ENCODE measurements around the gene INO80.
"Not testable (repeated sequence)": the region's sequence is repeated elsewhere in the genome, so short reads cannot be mapped to it uniquely, and the experiment has no call there.

INO80 gene

DNA sequence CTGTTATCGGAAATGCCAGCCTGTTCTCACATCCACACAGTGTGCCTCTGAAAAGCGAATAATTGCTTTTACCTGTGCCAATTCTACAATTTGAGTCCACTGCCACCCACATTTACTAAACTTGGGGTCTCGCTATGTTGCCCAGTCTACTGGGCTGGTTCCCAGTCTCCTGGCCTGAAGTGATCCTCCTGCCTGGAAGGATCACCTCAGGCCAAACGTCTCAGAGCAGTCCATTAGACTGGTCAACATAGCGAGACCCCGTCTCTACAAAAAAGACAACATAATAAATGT, 827 bp upstream of the INO80 start:
- DNase-seq, result no peak

DNA sequence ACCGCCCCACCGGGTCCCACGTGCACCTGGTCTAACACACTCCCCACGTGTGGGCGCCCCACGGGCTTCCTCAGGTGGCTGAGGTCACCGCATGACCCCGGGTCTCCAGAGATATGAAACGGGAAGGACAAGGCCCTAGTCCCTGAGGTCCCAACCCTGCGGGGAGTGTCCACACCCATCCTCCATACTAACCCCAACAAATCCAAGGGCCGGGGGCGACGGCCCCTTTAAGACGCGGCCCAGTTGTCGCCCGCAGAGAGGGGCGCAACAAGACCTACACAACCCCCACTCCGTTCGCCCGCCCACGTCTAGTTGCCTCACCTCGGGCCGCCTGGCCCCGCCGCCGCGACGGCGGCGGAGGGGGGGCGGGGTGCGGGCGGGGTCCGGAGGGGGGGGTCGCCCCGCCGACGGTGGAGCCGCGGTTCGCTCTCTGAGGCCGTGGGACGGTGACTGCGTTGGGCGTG, 396 bp downstream of the INO80 start:
- peak; percentile 77 for DNase-seq

DNA sequence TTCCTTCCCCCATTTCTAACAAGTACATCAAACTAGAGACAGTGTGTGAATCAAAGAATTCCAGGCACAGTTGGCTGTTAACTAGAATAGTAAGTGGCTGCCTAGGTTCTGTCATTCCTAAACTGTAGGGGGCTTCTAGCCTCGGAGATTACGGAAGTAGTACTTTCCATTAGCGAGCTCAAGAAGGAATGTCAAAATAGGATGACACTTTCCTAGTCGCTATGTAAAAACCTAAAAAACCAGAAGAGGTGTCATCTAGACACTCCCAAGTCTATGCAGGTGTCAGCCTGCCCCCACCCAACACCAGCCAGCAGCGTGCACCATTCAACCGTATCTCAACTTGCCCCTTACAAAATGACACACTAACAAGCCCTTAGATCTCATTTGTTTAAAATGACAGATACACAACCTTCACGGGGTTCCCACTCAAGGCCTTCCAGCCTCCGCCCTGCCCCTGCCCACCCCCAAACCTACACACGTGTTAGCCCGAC, 874 bp downstream of the INO80 start:
- no peak for DNase-seq

DNA sequence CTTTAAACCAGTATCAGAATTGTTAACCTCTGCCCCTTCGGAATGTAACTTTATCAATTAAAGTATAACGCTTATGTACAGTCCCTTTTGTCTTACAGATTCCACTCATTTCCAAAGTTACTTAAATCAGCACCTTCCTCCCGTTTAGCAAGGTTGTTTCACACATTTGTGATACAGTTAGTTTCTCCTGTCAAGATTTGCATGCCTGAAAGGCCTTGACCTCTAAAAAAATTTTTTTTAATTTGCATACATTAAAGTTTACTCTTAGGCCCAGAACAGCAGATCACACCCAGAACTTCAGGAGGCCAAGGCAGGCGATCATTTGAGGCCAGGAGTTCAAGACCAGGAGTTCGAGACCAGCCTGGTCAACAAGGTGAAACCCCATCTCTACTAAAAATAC, 9.1 kb downstream of the INO80 start:
- DNase-seq, result no peak

DNA sequence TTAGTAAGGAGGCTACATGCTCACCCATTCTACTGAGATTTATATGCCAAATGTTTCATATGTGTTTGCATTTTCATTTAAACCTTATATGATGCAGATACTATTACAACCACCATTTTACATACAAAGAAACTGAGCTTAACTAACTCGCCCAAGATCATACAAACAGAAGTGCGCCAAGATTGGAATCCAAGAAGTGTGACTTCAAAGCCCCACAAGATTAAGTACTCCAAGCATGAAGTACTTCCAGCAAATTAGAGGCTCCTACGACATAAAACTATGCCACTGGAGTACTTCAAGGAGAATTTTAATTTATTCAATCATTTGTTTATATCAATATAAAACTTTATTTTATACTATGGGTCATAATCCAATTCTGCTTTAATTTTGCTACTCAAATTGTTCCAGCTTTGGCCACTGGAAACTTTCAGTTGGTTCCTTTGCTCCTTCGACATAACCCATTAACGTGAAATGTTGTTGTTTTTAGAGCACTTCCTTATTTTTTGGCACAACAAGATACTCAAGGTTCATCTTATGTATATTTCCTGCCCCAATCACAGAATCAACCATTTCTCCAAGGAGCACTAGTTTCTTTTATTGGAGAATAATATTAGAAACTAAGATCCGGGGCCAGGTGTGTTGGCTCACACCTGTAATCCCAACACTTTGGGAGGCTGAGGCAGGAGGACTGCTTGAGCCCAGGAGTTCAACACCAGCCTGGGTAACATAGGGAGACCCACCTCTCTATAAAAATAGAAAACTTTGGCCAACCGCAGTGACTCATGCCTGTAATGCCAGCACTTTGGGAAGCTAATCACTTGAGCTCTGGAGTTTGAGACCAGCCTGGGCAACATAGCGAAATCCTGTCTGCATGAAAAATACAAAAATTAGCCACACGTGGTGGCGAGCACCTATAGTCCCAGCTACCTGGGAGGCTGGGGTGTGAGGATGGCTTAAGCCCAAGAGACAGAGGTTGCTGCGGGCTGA, 10.4 kb downstream of the INO80 start:
- DNase-seq, result no peak

DNA sequence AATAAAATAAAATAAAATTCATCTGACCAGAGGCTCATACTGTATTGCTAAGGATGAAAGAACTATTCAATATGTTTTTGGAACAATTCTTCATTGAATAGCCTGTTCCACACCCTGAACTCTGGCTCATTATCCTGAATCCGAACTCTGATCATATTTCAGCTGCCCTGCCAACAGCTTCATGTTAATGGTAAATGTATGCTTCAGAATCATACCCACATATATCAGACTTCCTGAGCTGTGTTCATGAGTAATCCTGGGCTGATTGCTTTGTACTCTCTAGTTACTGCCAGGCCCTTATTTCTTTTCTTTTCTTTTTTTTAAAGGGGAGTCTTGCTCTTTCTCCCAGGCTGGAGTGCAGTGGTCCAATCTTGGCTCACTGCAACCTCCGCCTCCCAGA, 11.8 kb downstream of the INO80 start:
- no peak for DNase-seq

DNA sequence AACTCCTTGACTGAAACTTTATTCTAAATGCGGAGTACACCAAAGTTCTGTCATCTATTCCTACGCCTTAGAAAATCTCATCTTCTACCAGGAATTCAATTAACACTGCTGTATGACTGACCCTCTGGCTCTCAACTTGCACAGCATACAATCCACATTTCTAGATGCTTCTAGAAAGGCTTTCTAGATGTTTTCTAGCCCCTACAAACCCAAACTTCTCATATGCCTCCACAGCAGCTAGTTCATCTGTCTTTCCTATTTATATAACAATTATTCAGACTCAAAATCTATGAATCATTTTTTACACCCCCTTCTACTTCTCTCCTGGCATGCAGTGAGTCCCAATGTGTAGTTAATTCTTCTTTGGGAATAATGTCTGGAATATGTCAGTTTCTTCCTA, 13.2 kb downstream of the INO80 start:
- DNase-seq, result no peak

DNA sequence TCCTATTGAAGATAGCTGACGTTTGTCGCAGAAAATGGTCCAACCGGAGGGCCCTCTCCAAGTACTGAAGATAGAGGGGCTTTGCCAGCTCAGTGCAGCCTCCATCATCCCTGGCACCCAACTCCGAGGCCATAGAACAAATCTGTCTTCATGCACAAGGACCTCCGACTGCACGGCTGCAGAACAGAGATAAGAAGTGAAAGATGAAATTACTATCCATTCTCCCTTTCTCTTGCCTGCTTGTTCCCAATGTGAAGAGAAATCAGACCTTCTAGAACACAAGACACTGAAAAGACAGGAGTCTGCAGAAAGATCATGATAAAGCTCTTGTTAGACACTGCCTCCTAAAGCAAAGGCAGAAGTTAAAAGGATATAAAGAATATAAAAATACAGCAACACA, 19.9 kb downstream of the INO80 start:
- no peak for DNase-seq

DNA sequence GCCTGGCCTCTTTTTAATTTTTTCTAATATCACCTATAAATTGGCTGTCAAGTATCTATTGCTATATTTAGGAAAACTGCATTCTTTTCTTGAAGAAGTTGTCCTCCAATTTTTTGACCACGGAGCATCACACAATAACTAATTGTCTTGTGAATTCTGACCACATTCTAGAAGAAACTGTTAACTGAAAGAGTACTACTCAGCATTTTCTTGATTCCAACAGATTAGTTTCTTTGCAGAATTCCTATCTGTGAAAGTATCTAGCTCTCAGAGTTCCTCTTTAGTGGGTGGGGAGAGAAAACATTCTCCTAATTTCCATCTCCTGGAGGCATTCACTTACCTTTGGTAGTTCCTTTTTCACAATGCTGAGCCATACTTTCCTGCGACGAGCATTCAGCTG, 31.1 kb downstream of the INO80 start:
- DNase-seq, result no peak

DNA sequence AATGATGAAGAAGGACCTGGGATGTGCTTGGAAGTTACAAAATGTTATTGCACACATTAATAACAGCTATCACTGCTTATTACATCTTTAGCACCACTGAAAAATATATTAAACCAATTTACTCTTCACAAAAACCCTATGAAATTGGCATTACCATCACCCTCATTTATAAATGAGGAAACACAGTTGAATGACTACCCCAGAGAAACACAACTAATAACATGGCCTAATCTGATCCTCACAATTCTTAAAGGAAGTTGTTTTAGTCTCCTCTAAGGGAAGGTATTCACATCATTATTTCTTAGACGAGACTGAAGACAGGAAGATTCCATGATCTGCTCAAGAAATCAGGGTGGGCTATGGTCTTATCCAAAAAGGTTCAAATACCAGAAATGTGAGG, 35.9 kb downstream of the INO80 start:
- DNase-seq, result no peak

DNA sequence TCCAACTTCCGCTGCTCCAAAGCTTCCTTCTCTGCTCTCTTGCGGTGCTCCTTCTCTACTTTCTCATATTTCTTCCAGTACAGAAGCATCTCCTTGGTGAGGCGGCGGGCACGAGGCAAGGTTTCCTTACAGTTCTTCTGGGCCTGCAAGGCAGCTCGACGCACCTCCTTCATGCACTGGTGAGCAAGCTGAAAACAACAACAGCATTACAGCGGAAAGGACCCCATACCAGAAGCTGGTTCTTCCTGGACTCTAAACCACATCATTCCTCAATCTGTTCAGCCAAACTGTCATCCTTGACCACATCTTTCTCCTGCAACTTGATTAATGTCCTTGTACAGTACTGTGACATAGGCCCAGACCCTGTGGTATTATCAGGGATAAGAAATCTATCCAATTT, 36.4 kb downstream of the INO80 start:
- DNase-seq, result no peak

DNA sequence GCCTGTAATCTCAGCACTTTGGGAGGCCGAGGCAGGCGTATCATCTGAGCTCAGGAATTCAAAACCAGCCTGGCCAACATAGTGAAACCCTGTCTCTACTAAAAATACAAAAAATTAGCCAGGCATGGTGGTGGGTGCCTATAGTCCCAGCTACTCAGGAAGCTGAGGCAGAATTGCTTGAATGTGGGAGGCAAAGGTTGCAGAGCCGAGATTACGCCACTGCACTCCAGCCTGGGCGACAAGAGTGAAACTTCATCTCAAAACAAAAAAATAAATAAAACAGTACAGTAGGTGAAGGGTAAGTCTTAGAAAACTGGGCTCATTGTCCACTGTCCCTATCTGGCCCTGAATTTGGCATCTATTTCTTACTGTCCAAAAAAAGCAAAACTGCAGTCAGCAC, 37.2 kb downstream of the INO80 start:
- not testable (repeated sequence) for DNase-seq

DNA sequence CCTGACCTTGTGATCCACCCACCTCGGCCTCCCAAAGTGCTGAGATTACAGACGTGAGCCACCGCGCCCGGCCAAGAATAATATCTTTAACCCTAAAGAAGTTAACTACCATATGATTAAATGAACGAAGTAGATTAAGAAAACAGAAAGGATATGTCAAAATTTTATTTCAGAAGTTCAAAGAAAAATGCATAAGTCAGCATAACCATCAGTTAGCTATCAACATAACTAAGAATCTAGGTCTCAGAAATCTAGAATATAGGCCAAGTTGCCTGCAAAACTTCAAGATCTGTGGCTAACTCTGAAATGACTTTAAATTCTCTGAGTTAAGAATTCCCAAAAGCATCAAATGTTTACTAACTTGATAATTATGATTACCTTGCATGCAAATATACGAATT, 38.0 kb downstream of the INO80 start:
- DNase-seq, result no peak

DNA sequence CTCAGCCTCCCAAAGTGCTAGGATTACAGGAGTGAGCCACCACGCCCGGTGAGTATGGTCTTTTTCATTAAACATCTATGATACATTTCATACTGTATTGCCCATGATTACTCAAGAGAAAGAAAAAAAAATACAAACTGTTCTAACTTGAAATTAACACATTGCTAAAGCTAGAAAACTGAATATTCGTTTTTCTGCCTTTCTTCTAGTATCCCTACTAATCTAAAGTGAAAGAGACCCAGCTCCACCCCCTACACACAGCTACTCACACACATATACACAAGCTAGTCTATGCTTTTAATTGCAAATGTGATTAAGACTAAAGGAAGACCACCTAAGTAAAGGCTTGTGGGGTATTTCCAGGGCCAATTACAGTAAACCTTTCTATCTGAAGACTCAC, 43.1 kb downstream of the INO80 start:
- no peak for DNase-seq

DNA sequence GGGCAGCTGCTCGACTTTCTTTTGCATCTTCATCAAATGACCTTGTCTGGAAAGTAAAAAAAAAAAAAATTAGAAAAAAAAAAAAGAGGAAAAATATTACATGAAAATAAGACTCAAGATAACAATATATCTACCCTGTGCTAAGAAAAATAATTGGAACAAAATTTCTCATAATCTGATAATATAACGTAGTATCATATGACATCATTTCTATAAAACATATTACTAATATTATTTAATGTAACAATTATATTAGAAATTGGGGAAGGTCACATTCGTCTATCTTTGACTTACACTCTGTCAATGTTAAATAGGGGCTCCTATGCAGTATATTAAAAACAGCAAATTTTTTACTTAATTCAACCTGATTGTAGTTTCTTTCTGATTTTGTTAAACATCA, 44.1 kb downstream of the INO80 start:
- DNase-seq, result no peak

DNA sequence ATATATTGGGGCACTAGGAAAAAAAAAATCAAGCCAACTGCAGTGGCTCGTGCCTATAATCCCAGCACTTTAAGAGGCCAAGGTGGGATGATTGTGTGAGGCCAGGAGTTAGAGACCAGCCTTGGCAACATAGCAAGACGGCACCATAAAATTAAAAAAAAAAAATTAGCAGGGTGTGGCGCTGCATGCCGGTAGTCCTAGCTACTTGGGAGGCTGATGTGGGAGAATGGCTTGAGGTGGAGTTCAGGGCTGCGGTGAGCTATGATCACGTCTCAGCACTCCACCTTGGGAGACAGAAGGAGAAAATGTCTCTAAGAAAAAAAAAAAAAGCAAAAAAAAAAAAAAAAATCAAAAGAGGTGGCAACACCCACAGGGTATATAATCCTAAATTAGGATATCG, 49.6 kb downstream of the INO80 start:
- no peak for DNase-seq

DNA sequence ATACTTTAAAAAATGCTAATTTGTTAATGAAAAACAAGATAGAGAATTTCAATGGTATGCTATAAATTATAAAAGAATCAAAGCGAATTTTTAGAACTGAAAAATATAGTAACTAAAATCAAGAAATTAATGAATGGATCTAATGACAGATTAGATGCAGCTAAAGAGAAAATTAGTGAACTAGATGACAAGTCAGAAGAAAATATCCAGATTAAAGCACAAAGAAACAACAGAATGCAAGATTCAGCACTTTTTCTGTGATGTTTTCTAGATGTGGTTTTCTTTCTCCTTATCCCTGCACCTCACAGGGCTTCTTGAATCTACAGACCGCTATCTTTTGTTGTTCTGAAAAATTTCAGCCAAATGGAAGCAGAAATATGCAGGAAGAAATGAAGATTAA, 54.4 kb downstream of the INO80 start:
- DNase-seq, result no peak

DNA sequence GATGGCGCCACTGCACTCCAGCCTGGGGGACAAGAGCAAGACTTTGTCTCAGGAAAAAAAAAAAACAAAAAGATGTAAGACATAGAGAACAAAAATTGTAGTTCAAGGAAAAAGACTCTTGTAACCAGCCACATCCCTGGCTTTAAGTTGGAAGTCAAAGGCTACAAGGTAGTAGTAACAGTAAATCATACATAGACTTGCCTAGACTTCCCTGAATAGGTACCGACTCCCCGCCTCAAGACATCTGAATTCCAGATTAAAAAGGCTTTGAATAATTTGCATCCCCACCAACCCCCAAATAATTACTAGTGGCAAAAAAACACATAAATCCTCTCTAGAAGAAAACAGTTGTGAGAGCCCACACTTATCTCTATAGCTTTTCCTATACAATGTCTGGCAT, 55.6 kb downstream of the INO80 start:
- no peak for DNase-seq

DNA sequence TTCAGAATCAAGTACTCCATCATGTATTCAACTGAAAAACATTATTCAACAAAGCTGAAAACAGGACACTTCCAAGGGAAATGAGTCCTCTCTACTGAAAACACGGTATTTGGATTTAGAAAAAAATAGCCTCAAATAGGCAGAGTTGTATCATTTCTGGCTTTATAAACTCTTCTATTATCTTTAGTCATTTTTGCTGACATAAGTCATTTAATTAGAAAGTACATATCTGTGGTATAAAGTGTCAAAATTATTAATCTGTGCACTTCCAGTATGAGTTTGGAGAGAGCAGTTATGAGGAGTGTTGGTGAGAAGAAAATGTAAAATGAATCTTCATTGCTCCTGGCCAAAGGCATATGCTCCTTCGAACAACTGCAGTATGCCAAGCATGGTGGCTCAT, 59.3 kb downstream of the INO80 start:
- DNase-seq, result no peak

DNA sequence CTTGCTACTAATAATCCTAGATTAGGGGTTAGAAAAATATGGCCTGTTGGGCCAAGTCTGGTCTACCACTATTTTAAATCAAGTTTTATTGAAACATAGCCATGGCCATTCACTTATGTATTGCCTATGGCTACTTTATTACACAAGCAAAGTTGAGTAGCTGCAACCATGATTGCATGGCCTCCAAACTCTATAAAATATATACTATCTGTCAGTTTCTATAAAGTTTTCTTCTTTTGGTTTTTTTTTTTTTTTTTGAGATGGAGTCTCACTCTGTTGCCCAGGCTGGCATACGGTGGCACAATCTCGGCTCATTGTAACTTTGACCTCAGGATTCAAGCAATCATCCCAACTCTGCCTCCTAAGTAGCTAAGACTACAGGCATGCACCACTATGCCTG, 60.4 kb downstream of the INO80 start:
- no peak for DNase-seq

DNA sequence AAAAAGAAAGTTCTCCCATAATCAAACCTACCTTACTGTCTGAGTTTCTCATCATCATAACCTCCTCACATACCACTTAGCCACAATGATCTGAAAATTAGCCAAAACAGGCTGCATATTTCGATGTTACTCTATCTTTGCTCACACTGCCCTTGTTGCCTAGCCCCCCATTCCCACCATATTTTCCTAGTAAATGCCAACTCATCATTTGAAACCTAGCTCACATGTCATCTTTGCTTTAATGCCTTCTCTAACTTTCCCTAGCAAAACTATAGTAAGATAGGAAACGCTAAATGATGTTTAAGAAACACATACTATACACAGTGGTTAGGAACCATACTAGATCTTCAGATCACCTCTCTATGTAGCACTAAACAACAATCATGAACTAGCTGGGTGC, 64.9 kb downstream of the INO80 start:
- DNase-seq, result no peak

DNA sequence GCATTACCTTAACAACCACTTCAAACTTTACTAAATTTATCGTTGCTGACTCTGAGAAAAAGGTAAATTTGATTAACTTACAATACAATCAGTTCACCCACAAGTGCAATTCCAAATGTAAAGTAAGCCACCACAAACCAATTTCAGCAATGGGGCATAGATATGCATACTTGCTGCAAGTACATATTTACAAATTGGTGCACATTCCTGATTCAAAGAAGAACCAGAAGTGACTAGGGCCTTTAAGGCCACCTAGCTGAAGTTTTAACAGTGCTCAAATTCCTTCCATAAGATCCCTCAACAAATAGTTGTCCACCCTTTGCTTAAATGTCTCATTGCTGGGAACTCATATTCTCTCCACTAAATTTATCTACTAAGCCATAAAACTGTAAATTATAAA, 67.2 kb downstream of the INO80 start:
- DNase-seq, result no peak

DNA sequence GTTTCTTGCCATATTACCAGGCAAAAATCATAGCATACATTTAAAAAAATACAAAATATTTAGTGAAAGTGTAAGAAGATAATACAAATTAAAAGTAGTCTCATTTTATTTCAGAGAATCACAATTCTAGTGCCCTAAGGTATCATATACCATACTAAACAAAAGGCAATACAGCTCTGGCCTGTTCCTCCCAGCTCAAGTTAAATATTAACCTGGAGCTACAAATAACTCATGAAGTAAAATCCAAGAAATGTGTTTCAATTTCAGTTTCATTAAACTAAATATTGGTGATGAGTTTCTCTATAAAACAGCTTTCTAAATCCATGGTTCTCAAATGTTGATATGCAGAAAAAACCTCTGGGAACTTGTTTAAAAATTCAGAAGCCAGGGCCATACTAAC, 67.7 kb downstream of the INO80 start:
- DNase-seq, result no peak

DNA sequence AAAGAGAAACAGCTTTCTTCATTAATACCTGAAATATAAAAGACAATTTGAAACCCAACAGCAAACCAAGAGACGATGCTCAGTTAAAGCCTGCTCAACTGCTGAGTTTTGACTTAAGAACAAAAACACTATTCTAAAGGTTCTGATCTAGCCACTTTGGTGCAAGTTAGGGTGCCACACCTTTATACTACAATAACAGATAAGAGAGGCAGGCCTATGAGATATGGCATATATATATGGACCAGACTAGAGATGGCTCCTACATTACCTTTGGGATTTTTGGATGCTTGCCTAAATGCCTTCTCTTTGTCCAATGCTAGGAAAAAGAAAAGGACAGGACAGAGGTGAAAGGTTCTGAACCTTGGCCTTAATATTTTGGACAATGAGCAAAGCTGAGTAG, 68.6 kb downstream of the INO80 start:
- DNase-seq, result no peak

Data from RPMI8226 (cell line).